PC-3 (cell line): ENCODE measurements around the gene LIX1L. TPM values are rescaled to one million over a fixed set of nuclear protein-coding genes. Genes with fewer than 3 reads are reported as not detected.

ENCODE experiments used
- ATAC-seq: fragments of 200-7000 bp; cut with Tn5 transposase; 2 replicates; pipeline ENCODE4 v1.9.1; 2020; ENCODE audit warnings: mild to moderate bottlenecking, moderate library complexity
- BruUV-seq: library from RNA; stranded (reverse); fragments of 400-500 nt; replicated peaks from 2 replicates; lab custom pipeline; 2021; lab: Mats Ljungman, UMichigan
- CTCF ChIA-PET: fragments of 300-600 bp; sonication (Branson Sonifier 250); formaldehyde crosslinking; loops from one replicate; lab custom pipeline; 2022; ENCODE audit warnings: antibody characterized with exemption; lab: Charles Lee
- POLR2A ChIA-PET: fragments of 300-600 bp; sonication (Branson Sonifier 250); formaldehyde crosslinking; loops from one replicate; lab custom pipeline; 2022; ENCODE audit warnings: antibody characterized with exemption; ENCODE audit not compliant: unreplicated experiment; lab: Charles Lee
- DNase-seq: peaks from one replicate; pipeline ENCODE4 v3.0.0-alpha.2; 2015
- H2AFZ ChIP-seq: fragments of 300-600 bp; sonication (generic); 2 replicates; pipeline ENCODE4 v1.6.0; 2016; ENCODE audit warnings: antibody characterized with exemption, low read length
- H3F3A ChIP-seq: fragments of 300-600 bp; sonication (generic); one replicate; pipeline ENCODE4 v1.6.0; 2017; ENCODE audit warnings: antibody characterized with exemption, low read length, control low read depth, mild to moderate bottlenecking; ENCODE audit not compliant: unreplicated experiment
- H3K27ac ChIP-seq: fragments of 300-600 bp; sonication (generic); 2 replicates; pipeline ENCODE4 v1.5.1; 2016; ENCODE audit warnings: mild to moderate bottlenecking, low read length
- H3K27me3 ChIP-seq: fragments of 300-600 bp; sonication (generic); 2 replicates; pipeline ENCODE4 v1.6.1; 2016; ENCODE audit warnings: low read length, mixed read lengths
- H3K36me3 ChIP-seq: fragments of 300-600 bp; sonication (generic); 2 replicates; pipeline ENCODE4 v1.6.1; 2016; ENCODE audit warnings: low read depth, mixed run types, low read length, mixed read lengths
- H3K4me1 ChIP-seq: fragments of 300-600 bp; sonication (generic); 2 replicates; pipeline ENCODE4 v1.5.1; 2016; ENCODE audit warnings: low read length; ENCODE audit not compliant: insufficient read depth
- H3K4me2 ChIP-seq: fragments of 300-600 bp; sonication (generic); 2 replicates; pipeline ENCODE4 v1.6.0; 2016; ENCODE audit warnings: low read length
- H3K4me3 ChIP-seq: fragments of 300-600 bp; sonication (generic); 2 replicates; pipeline ENCODE4 v1.5.1; 2016; ENCODE audit warnings: mild to moderate bottlenecking, low read length, mixed read lengths
- H3K79me2 ChIP-seq: fragments of 300-600 bp; sonication (generic); 2 replicates; pipeline ENCODE4 v1.6.1; 2017; ENCODE audit warnings: low read length, mixed read lengths
- H3K9ac ChIP-seq: fragments of 300-600 bp; sonication (generic); 2 replicates; pipeline ENCODE4 v1.6.0; 2016; ENCODE audit warnings: mild to moderate bottlenecking, low read length
- H3K9me2 ChIP-seq: fragments of 300-600 bp; sonication (generic); replicated peaks from 2 replicates; pipeline ENCODE4 v1.6.1; 2016; ENCODE audit warnings: mixed run types, low read length, mixed read lengths
- H3K9me3 ChIP-seq: fragments of 300-600 bp; sonication (generic); 2 replicates; pipeline ENCODE4 v1.6.1; 2016; ENCODE audit warnings: low read length, mixed read lengths
- H4K20me1 ChIP-seq: fragments of 300-600 bp; sonication (generic); 2 replicates; pipeline ENCODE4 v1.6.1; 2016; ENCODE audit warnings: low read length, mixed read lengths
- CTCF ChIP-seq: fragments of 300-600 bp; sonication (generic); conservative IDR thresholded peaks from 2 replicates; pipeline ENCODE4 v1.5.1; 2017; ENCODE audit warnings: antibody characterized with exemption, low read depth, mild to moderate bottlenecking, low read length
- EZH2 ChIP-seq: fragments of 300-600 bp; sonication (generic); IDR thresholded peaks from one replicate; pipeline ENCODE4 v1.6.1; 2017; ENCODE audit warnings: antibody characterized with exemption, mild to moderate bottlenecking, low read length; ENCODE audit not compliant: unreplicated experiment
- EZH2phosphoT487 ChIP-seq: fragments of 300-600 bp; sonication (generic); IDR thresholded peaks from 2 replicates; pipeline ENCODE4 v1.6.1; 2018; ENCODE audit warnings: mild to moderate bottlenecking, antibody characterized with exemption, low read length, borderline replicate concordance
- intact Hi-C: fragments of 100-400 bp; cut with micrococcal nuclease; formaldehyde crosslinking; loops from 2 replicates; pipeline ENCODE4 v1.9.0; 2023
- total RNA-seq: library from RNA; depleted of rRNA; stranded (reverse); fragments of >200 nt; gene quantifications from 2 replicates; pipeline ENCODE4 v1.2.3, GENCODE V29; 2014

The LIX1L gene
- total RNA-seq, 1 experiment from 2014 or later: 12.5 TPM

GRCh38 chr1:145962157-145963102 is 4.6 kb upstream of the LIX1L start:
- ChIA-PET CTCF (interaction anchor here (0.5 to 0.7 kb wide), 3 partner anchors 16 to 83 kb away, joined by 3 to 6 read pairs (median 5); partner anchors contain the start of gene PEX11B), POLR2A (interaction anchor here (0.7 kb wide), 1 partner anchor 35 kb away, joined by 5 read pairs; the partner anchor contains the start of gene RBM8A)
- TF ChIP-seq EZH2phosphoT487 (no peak), EZH2 (no peak), CTCF (no peak)
- Histone ChIP-seq H3K9me2 (no peaks in the 10 kb centered on the region), H4K20me1 (no peaks in the 10 kb centered on the region), H3K36me3 (no peaks in the 10 kb centered on the region), H3K9ac (0 out of 2 replicates have a peak overlapping the region, but pooled peaks have one; percentile 5), H3K79me2 (no peaks in the 10 kb centered on the region), H3K9me3 (no peaks in the 10 kb centered on the region), H2AFZ (peak overlapping the region; percentile 87), H3K27ac (no peak overlapping the region), H3F3A (no peaks in the 10 kb centered on the region), H3K4me3 (peak overlapping the region; percentile 76), H3K4me2 (peak overlapping the region; percentile 91), H3K27me3 (no peaks in the 10 kb centered on the region), H3K4me1 (peaks cover 41% of the 10 kb centered on the region)
- no TSS peak for BruUV-seq
- intact Hi-C loops: no loop called here
- ATAC-seq: no peak
- DNase-seq: peak; percentile 20

DNA sequence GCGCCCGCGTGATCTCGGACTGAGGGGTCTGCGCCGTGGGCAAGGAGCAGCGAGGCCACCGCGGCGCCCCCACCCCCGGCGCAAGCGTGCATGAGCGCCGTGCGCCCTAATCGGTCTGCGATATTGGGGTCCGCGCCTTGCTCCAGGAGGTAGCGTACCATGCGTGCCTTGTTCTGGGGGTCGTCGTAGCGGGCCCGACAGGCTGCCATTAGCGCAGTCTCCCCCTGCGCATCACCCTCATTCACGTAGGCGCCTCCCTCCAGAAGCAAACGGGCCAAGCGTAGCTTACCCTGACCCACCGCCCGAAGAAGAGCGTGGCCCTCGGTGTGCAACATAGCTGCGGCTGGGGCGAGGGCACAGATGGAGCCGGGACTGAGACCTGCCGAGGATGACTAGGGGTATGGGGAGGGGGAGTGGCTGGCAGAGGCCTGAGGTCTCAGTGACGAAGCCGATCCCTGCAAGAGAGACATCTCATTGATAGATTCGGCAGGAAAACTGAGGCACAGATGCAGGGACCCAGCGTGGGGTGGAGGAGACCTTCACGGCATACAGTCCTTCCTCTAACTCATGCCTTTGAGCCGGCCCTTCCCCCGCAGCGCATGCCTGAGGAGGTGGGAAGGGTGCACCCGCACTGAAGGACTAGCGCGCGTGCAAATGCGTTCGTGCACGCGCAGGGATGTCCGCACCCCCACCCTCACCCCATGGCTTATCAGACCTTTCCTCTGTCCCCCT is 3.8 kb upstream of the LIX1L start:
- Histone ChIP-seq H3K4me2 (peak overlapping the region; percentile 91), H3K9ac (no peak overlapping the region), H3K36me3 (no peaks in the 10 kb centered on the region), H3K4me1 (peaks cover 47% of the 10 kb centered on the region), H2AFZ (peak overlapping the region; percentile 83), H3K27ac (no peak overlapping the region), H3K79me2 (peaks cover 6% of the 10 kb centered on the region; the same call in 1 of the 2 replicates), H3K4me3 (peak overlapping the region; percentile 76), H3K9me2 (no peaks in the 10 kb centered on the region), H3K9me3 (no peaks in the 10 kb centered on the region), H3K27me3 (no peaks in the 10 kb centered on the region), H4K20me1 (no peaks in the 10 kb centered on the region), H3F3A (no peaks in the 10 kb centered on the region)
- DNase-seq (peak; percentile 40), ATAC-seq (no peak)
- ChIA-PET POLR2A (no interaction called here), CTCF (no interaction called here)
- intact Hi-C loops: no loop called here
- TF ChIP-seq EZH2 (no peak), CTCF (no peak), EZH2phosphoT487 (no peak)
- no TSS peak for BruUV-seq
